NCI-H1105 treated with DMSO at 0.1 percent for 48 hours (cell line): ENCODE measurements around the gene REV1.

Experiments used
- DNase-seq: peaks from one replicate; lab custom pipeline; 2025; lab: John Stamatoyannopoulos, UW

REV1 gene

DNA sequence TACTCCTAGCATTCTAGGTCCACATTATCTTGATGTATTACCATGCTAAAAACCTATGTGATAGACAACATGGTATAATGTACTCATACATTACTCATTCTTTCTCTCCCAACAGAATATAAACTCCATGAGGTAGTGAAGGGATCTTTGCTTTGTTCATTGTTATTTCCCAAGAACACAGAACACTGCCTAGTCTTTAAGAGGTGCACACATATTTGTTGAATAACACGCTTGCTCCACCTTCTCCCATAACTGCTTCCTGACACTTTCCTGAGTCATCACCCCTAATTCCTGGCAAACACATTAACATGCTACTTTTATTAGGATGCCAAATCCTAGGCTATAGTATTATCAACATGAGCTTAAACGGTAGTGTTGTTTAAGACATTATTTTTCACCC is 41.3 kb downstream of the REV1 start:
- DNase-seq: no peak

- no peak for DNase-seq
Observed at GRCh38 chr2:99445065-99445464, 44.8 kb downstream of the REV1 start.

DNA sequence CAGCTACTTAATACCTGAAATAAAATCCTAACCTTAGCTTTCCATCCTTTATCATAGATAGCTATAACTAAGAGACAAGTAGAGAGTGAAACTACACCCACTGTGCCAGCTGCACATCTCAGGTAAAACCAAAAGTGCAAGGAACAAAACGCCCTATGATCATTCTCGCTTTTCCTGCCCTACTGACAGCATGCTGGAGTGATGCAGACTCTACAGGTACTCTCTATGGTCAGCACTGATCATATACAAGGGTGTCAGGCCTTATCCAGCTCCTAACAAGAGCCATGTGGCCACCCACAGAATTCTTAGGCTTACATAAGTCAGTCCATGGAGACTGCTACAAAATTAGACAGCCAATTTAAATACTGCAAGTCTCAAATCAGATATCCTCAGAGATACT is 45.6 kb downstream of the REV1 start:
- no peak for DNase-seq

- DNase-seq: no peak
Observed at GRCh38 chr2:99442837-99443236, 47.0 kb downstream of the REV1 start.

DNA sequence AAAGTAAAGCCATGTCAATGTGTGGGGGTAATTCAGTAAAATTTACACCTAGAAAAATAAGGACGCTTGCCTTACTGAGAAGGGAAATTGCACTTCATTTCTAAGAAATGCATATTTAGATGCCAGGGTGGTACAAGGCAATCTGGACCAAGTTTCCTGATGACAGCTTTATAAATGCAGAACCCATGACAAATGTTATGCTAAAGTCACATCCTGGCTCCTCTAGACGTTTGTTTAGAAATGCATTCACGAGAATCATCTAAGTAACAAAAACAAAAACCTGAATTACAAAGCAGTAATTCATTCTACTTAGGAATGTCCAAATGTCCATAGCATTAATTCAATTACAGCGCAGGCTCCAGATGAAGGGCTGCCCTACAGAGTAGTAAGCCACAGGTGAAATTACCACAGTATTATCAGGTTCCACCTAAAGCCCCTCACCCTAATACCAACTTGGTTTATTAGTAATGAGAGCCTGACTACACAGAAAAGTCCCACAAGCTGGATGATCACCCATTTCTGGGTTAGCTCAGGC is 49.8 kb downstream of the REV1 start:
- DNase-seq: no peak

GRCh38 chr2:99436874-99437273 is 52.9 kb downstream of the REV1 start:
- no peak for DNase-seq

DNA sequence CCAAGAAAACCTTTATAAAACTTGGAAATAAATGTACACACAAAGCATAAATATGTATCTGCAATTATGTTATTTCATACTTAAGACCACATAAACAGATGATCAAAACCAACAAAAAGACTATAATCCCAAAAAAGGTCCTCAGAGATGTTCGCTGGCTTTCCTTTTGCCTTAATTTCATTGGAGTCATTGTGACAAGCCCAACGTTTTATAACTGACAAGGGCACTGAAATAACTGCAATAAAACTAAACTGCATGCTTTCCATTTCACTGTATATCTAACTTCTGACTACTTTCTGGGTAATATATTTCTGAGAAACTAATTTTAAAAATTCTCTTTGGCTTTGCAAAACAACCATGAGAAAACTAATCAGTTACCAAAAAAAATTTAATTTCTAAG is 56.5 kb downstream of the REV1 start:
- DNase-seq: no peak

GRCh38 chr2:99431587-99432275 is 58.1 kb downstream of the REV1 start:
- DNase-seq: no peak

GRCh38 chr2:99430614-99431291 is 59.1 kb downstream of the REV1 start:
- no peak for DNase-seq

- DNase-seq: no peak
Observed at GRCh38 chr2:99425022-99425421, 64.8 kb downstream of the REV1 start.

GRCh38 chr2:99424371-99424770 is 65.4 kb downstream of the REV1 start:
- DNase-seq: no peak

- no peak for DNase-seq
Observed at GRCh38 chr2:99422599-99422998, 67.2 kb downstream of the REV1 start.

DNA sequence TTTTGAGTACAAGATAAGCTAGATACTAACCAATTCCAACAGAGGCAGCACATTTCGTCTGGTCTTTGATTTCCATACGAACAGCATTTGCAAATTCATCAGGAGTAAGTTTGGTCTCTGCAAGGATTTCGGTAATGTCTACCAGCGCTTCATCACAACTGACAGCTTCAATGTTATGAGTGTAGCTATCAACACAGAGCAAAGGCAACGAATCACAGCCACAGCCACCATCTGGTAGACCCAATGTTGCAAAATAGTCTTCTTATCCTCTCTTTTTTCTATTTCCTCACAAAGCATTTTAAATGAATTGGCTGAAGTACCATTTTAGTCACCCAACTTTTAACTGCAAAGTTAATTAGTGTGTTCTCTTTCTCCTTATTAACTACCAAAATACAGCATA is 68.3 kb downstream of the REV1 start:
- DNase-seq: no peak

- no peak for DNase-seq
Observed at GRCh38 chr2:99420751-99421299, 69.0 kb downstream of the REV1 start.

- DNase-seq: no peak
Observed at GRCh38 chr2:99420031-99420430, 69.8 kb downstream of the REV1 start.

DNA sequence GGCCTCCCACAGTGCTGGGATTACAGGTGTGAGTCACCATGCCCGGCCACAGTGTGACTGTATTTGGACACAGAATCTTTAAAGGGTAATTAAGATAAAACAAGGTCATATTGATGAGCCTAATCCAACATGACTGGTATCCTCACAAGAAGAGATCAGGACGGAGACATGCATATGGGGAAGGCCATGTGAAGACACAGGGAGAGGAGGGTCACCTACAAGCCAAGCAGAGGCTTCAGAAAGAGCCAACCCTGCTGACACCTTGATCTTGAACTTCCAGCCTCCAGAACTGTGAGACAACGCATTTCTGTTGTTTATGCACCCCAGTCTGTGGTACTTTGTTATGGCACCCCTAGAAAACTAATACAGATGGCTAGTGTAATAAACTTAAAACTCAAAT is 72.4 kb downstream of the REV1 start:
- DNase-seq: no peak

- no peak for DNase-seq
Observed at GRCh38 chr2:99414566-99414965, 75.3 kb downstream of the REV1 start.

GRCh38 chr2:99410276-99410675 is 79.5 kb downstream of the REV1 start:
- no peak for DNase-seq

DNA sequence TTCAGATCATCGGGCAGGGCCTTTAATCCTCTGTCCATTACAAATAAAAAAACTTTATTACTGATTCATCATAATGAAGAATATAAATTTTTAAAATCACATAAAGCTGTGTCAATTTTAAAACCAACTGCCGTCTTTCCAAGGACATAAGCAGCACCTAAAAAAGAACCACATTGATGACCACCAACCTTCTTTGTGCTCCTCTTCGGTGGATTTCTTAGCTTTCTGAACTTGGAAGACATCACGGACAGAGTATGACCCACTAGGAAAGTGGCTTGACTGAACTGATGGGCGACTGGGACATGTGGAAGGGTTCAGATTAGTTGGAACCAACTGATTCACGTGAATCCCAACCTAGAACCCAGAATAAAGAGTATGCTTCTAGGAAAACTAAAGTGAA is 83.7 kb downstream of the REV1 start:
- DNase-seq: no peak

DNA sequence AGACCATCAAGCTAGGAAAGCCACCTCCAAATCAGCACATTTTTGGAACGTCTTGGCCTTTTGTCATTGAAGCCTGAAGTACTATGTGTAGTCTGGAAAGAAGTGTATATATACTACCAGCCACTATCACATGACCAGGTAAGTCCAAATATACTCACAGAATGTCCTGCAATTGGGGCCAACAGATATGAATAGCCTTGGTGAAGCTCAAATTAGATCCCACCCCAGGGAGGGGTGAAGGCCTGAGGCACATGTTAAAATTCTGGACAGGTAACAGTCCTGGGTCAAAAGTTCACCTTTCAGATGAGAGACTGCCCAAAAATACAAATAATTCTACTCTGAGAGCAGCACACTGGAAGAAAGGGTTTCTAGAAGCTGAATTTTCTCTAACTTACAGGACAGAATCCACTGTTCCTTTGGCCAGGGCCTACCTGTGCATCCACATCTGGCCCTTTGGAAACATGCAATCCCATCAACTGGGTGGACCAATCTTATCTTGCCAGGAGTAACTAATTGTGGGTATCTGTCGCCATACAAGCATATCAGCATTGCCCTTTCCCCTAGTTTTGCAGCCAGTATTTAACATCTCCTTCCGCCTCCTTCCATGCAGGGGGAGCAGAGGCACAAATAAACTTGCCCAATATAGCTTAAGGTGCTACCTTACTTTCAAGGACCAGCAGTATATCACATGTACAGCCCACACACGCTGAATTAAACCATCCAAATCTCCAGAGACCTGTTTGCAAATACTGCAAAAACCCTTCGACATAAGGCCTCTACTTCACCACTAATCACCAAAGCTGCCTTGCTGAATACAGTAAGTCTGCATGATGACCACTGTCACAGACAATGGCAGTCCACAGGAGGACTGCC is 84.8 kb downstream of the REV1 start:
- no peak for DNase-seq

GRCh38 chr2:99404039-99404796 is 85.6 kb downstream of the REV1 start:
- no peak for DNase-seq

- no peak for DNase-seq
Observed at GRCh38 chr2:99403524-99403923, 86.3 kb downstream of the REV1 start.
